Stimulated activated CD4-positive, alpha-beta T cell treated with anti-CD3 and anti-CD28 coated beads, Interleukin-2, amount 100 ng/mL, for 4 hours (primary cell): ENCODE measurements around the gene GALNT13.

Source experiments
- DNase-seq: peaks from one replicate; pipeline ENCODE4 v3.0.0-alpha.2; 2020; ENCODE audit warnings: low read depth

GALNT13 gene

GRCh38 chr2:154130821-154131220, 259.1 kb downstream of the GALNT13 start:
- DNase-seq = no peak

DNA sequence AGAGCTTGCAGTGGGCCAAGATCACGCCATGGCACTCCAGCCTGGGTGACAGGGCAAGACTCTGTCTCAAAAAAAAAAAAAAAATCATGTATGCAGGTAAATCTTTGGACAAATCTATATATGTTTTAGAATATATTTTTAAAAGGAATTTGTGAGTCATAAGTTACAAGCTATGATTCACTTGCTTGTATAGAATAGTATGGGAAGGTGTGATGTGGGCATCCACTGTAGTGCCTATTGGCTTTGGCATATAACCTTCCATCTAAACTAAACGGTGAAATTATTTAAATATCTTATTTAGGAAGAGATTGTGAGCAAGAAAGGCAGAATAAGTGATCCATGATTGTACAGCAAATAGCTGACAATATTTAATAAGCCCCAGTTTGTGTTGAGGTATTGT, 261.1 kb downstream of the GALNT13 start:
- no peak for DNase-seq

DNA sequence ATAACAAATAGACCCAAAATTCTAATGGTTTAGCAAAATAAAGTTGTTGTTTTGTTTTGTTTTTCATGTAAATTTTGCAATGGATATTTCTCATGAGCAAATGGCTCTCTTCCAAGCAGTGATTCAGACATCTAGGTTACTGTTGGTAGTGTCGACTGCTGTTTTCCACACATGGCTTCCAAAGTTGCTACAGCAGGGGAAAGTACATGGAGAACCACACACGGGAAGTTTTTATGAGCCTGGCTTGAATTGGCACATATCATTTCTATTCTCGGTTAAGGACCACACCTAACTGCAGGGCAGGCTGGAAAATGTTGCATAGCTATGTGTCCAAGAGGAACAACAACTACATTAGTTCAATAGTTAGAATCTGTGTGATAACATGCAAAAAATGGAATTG, 262.1 kb downstream of the GALNT13 start:
- no peak for DNase-seq

DNA sequence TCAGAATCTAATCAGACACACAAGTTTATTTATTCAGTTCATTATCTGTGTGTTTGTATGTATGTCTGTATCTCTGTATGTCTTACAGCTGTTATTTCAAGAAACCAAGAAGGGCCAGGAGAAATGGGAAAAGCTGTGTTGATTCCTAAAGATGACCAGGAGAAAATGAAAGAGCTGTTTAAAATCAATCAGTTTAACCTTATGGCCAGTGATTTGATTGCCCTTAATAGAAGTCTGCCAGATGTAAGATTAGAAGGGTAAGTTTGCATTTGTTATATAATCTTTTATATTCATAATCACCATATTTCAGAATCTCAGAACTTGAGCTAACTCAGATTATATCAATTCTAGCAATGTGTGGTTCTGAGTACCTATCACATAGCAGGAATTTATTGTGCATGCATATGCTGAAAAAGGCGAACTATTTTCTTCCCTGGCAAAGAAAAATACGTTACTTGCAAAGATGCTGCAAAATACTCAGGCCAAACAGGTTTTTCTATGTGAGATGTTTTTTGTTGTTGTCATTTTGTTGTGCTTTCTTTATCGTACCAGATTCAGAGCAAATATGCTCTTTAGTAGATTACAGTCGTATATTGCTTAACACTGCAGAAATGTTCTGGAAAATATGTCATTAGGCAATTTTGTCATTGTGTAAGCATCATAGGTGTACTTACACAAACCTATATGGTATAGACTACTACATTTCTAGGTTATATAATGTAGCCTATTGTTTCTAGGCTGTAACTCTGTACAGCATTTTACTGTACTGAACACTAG, 268.7 kb downstream of the GALNT13 start:
- no peak for DNase-seq

DNA sequence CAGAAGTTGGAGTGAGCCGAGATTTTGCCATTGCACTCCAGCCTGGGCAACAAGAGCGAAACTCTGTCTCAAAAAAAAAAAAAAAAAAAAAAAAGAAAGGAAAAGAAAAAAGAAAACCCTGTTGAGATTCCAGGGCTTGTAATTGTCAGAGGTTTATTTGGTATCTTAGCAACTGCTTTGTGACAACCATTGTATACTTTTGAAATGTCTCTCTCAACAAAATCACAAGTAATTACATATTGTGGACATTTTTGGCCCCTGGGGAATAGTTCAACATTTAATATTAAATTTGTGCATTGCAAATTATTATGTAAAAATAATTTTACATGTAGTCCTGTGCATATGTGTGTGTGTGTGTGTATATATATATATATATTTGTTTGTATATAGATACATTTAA, 270.8 kb downstream of the GALNT13 start:
- DNase-seq = no peak

GRCh38 chr2:154143105-154143504, 271.4 kb downstream of the GALNT13 start:
- no peak for DNase-seq

- DNase-seq = no peak
These were observed 286.4 kb downstream of the GALNT13 start for GRCh38 chr2:154158101-154158500.

- no peak for DNase-seq
These were observed 289.6 kb downstream of the GALNT13 start for GRCh38 chr2:154161286-154161685.

GRCh38 chr2:154170400-154170799, 298.7 kb downstream of the GALNT13 start:
- no peak for DNase-seq

GRCh38 chr2:154173164-154173563, 301.4 kb downstream of the GALNT13 start:
- DNase-seq = no peak

DNA sequence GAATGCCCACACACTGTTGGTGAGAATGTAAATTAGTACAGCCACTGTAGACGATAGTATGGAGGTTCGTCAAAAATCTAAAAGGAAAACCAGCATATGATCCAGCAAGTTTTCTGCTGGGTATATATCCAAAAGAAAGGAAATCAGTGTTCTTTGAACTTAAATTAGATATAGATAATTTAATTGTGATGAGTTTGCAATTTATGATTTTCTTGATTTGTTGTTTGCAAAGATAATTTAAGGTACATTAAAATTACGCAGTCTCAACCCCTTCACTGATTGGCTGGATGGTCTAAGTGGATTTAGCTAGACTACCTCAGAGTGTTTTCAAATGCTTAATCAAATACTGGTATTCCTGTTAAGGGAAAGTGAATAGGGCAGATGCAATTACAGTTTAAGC, 302.2 kb downstream of the GALNT13 start:
- no peak for DNase-seq

DNA sequence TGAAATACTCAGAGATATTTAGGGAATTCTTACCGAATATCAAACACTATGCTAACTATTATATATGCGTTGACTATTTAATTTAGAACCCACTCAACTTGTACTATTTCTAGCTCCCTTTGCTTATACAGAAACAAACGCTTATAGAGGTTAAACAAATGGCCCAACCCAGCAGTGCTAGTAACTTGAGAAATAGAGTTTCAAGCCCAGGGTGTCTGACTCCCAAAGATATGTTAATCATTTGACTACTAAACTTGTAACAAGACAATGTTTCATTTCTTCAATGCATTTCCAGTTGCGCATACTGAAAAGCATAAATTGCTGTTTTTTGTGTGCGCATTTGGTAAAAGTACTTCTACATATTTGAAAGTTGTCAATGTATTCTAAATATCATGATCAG, 310.3 kb downstream of the GALNT13 start:
- DNase-seq = no peak

GRCh38 chr2:154187948-154188347, 316.2 kb downstream of the GALNT13 start:
- no peak for DNase-seq

DNA sequence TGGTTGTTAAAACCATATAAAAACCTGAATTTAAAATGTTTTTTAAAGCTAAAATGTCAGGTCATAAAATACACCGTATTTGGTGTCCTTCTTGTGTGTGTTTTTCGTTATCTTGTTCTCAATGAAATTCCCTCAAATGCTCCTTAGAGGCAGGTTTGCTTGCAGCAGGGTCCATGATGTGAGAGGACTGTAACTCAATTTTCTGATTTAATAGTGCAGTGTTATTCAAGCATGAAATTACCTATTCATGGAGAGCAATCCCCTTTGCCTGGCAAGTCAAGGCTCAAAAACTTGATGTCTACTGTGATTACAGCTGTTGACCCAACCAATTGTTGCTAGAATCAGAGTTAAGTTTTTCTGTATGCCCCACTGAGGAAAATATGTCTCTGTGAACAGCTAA, 318.2 kb downstream of the GALNT13 start:
- DNase-seq = no peak

- DNase-seq = no peak
These were observed 321.5 kb downstream of the GALNT13 start for GRCh38 chr2:154193246-154193645.

- no peak for DNase-seq
These were observed 323.4 kb downstream of the GALNT13 start for GRCh38 chr2:154194909-154195643.

GRCh38 chr2:154195644-154196195, 324.0 kb downstream of the GALNT13 start:
- no peak for DNase-seq

GRCh38 chr2:154198866-154199265, 327.1 kb downstream of the GALNT13 start:
- DNase-seq = no peak

DNA sequence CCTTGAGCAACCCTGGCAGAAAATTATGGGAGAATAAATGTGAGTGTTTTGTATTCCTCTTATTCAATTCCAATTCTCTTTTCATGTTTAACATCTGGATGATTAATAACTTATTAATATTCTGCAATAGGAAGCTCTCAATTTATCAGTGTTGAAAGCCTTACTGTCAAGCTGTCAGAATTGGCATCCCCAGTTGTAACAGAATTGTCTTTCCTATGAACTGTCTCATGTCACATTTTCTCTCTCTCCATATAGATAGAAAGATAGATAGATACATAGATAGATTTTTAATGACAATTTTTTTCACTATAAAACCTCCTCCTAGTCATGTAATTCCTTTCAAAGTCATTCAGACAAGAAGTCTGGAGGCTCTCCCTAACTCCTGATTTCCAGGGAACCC, 331.5 kb downstream of the GALNT13 start:
- no peak for DNase-seq

- no peak for DNase-seq
These were observed 332.2 kb downstream of the GALNT13 start for GRCh38 chr2:154203902-154204301.

DNA sequence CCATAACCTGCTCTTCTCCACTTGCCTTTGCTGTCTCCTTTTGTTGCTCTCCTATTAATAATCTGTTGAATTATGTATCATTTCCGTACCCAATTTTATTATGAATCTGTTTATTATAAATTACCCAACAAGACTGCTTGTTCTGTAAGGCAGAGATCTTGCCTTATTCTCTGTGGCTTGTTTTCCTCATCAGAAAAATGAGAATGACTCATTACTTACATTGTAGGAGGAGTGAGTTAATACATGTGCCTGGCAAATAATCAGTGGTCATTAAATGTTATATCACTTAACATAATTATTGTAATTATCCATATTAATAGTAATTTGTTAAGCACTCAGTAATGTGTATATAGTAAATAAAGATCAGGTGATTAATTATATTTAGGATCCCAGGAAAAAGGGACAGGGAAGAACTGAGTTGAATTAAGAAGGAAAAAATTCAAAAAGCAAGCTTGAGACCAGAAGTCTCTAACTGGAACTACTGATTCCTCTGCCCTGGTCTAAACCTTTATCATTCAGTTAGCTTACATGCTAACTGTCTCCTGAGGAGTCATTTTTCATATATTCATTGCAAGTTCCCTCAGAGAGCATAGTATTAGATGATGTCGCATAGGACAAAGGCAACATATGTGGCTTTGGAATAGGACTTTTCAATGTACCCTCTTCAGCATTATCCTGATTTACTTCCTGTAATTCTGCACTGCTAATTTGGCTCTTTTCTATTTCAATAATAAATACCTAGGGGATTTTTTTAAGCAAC, 335.7 kb downstream of the GALNT13 start:
- no peak for DNase-seq

GRCh38 chr2:154223726-154224125, 352.0 kb downstream of the GALNT13 start:
- no peak for DNase-seq

- DNase-seq = no peak
These were observed 355.2 kb downstream of the GALNT13 start for GRCh38 chr2:154226931-154227330.
